ENCODE results near the gene TUSC2.

DNA sequence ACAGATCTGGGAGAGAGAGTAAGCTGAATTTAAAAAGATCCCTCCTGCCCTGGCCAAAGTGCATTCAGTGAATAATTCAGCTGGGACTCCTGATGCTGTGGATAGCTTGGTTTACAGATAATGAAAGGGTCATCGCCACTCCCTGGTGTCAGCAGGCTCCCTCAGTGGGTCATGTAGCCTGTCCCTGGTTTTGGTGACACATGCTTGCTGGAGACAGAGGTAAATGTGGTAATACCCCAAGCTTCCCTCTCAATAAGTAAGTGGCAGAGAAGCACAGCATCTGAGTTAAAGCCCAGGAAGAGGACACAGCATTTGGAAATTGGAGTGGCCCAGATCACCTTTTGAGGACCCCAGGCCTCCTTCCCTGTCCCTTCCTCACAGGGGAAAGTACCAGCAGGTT is 29.5 kb upstream of the TUSC2 start:
- TF ChIP-seq, protein P1, sequence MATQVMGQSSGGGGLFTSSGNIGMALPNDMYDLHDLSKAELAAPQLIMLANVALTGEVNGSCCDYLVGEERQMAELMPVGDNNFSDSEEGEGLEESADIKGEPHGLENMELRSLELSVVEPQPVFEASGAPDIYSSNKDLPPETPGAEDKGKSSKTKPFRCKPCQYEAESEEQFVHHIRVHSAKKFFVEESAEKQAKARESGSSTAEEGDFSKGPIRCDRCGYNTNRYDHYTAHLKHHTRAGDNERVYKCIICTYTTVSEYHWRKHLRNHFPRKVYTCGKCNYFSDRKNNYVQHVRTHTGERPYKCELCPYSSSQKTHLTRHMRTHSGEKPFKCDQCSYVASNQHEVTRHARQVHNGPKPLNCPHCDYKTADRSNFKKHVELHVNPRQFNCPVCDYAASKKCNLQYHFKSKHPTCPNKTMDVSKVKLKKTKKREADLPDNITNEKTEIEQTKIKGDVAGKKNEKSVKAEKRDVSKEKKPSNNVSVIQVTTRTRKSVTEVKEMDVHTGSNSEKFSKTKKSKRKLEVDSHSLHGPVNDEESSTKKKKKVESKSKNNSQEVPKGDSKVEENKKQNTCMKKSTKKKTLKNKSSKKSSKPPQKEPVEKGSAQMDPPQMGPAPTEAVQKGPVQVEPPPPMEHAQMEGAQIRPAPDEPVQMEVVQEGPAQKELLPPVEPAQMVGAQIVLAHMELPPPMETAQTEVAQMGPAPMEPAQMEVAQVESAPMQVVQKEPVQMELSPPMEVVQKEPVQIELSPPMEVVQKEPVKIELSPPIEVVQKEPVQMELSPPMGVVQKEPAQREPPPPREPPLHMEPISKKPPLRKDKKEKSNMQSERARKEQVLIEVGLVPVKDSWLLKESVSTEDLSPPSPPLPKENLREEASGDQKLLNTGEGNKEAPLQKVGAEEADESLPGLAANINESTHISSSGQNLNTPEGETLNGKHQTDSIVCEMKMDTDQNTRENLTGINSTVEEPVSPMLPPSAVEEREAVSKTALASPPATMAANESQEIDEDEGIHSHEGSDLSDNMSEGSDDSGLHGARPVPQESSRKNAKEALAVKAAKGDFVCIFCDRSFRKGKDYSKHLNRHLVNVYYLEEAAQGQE (IDR thresholded peaks at IDR 0.05; ENCODE audit: insufficient read depth in 1 of 2, low read depth in 2 of 2, low read length in 1 of 2): no peak
- TF ChIP-seq, protein P2, sequence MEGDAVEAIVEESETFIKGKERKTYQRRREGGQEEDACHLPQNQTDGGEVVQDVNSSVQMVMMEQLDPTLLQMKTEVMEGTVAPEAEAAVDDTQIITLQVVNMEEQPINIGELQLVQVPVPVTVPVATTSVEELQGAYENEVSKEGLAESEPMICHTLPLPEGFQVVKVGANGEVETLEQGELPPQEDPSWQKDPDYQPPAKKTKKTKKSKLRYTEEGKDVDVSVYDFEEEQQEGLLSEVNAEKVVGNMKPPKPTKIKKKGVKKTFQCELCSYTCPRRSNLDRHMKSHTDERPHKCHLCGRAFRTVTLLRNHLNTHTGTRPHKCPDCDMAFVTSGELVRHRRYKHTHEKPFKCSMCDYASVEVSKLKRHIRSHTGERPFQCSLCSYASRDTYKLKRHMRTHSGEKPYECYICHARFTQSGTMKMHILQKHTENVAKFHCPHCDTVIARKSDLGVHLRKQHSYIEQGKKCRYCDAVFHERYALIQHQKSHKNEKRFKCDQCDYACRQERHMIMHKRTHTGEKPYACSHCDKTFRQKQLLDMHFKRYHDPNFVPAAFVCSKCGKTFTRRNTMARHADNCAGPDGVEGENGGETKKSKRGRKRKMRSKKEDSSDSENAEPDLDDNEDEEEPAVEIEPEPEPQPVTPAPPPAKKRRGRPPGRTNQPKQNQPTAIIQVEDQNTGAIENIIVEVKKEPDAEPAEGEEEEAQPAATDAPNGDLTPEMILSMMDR (IDR thresholded peaks at IDR 0.05): no peak
- no peak for TF ChIP-seq POLR2AphosphoS5 (IDR thresholded peaks at IDR 0.05; ENCODE audit: low read depth, low read length)
- TF ChIP-seq TCF7L2 (IDR thresholded peaks at IDR 0.05; ENCODE audit: low read depth, low read length): no peak

Data from Panc1 (cell line).